ENCODE measurements around the gene ORAI2.

The ORAI2 gene

GRCh38 chr7:102415685-102416225 is 17.6 kb upstream of the ORAI2 start:
- no peak for DNase-seq (ENCODE audit: low read depth)

GRCh38 chr7:102416406-102416805 is 17.0 kb upstream of the ORAI2 start:
- no peak for DNase-seq (ENCODE audit: low read depth)

GRCh38 chr7:102417105-102417504 is 16.3 kb upstream of the ORAI2 start:
- peak; percentile 24 for DNase-seq (ENCODE audit: low read depth)

GRCh38 chr7:102418592-102418991 is 14.8 kb upstream of the ORAI2 start:
- DNase-seq (ENCODE audit: low read depth) = no peak

- no peak for DNase-seq (ENCODE audit: low read depth)
Measured at GRCh38 chr7:102421706-102422240, 11.6 kb upstream of the ORAI2 start.

GRCh38 chr7:102424129-102424551 is 9.2 kb upstream of the ORAI2 start:
- no peak for DNase-seq (ENCODE audit: low read depth)

- no peak for DNase-seq (ENCODE audit: low read depth)
Measured at GRCh38 chr7:102424787-102425218, 8.6 kb upstream of the ORAI2 start.

- peak; percentile 82 for DNase-seq (ENCODE audit: low read depth)
Measured at GRCh38 chr7:102425639-102426267, 7.6 kb upstream of the ORAI2 start.

- DNase-seq (ENCODE audit: low read depth) = peak; percentile 49
Measured at GRCh38 chr7:102426268-102427018, 6.9 kb upstream of the ORAI2 start.

- no peak for DNase-seq (ENCODE audit: low read depth)
Measured at GRCh38 chr7:102427019-102427405, 6.4 kb upstream of the ORAI2 start.

GRCh38 chr7:102429141-102429899 is 4.1 kb upstream of the ORAI2 start:
- DNase-seq (ENCODE audit: low read depth) = no peak

- DNase-seq (ENCODE audit: low read depth) = peak; percentile 67
Measured at GRCh38 chr7:102431617-102432298, 1.6 kb upstream of the ORAI2 start.

GRCh38 chr7:102432442-102433218 is 745 bp upstream of the ORAI2 start:
- DNase-seq (ENCODE audit: low read depth) = no peak

- no peak for DNase-seq (ENCODE audit: low read depth)
Measured at GRCh38 chr7:102434039-102434486, 688 bp downstream of the ORAI2 start.

- DNase-seq (ENCODE audit: low read depth) = no peak
Measured at GRCh38 chr7:102436118-102436517, 2.7 kb downstream of the ORAI2 start.

- no peak for DNase-seq (ENCODE audit: low read depth)
Measured at GRCh38 chr7:102439963-102440795, 6.8 kb downstream of the ORAI2 start.

- no peak for DNase-seq (ENCODE audit: low read depth)
Measured at GRCh38 chr7:102444961-102445673, 11.7 kb downstream of the ORAI2 start.

- DNase-seq (ENCODE audit: low read depth) = no peak
Measured at GRCh38 chr7:102445674-102446071, 12.3 kb downstream of the ORAI2 start.

Measured in T-helper 22 cell (primary cell).